GM23338 (cell line): ENCODE results near the gene RABEPK. TPM values are rescaled to one million over a fixed set of nuclear protein-coding genes. Genes with fewer than 3 reads are reported as not detected.
A peak's percentile ranks its signal among the peaks of the same experiment; 100 is the strongest.

ENCODE experiments used
- ATAC-seq: fragments of 200-7000 bp; cut with Tn5 transposase; 3 replicates; pipeline ENCODE4 v1.9.1; 2020
- DNase-seq: peaks from one replicate; pipeline ENCODE4 v3.0.0-alpha.2; 2015; ENCODE audit warnings: low spot score
- H2AFZ ChIP-seq: fragments of 200-600 bp; sonication (generic); 2 replicates; pipeline ENCODE4 v1.8.0; 2016; ENCODE audit warnings: antibody characterized with exemption, mild to moderate bottlenecking, moderate library complexity
- H3F3A ChIP-seq: fragments of 200-600 bp; sonication (generic); replicated peaks from 2 replicates; pipeline ENCODE4 v1.8.0; 2017; ENCODE audit warnings: antibody characterized with exemption, mixed run types, low read depth
- H3K27ac ChIP-seq: fragments of 200-600 bp; sonication (generic); 2 replicates; pipeline ENCODE4 v1.6.1; 2016; ENCODE audit warnings: low read depth
- H3K27me3 ChIP-seq: fragments of 200-600 bp; sonication (generic); 2 replicates; pipeline ENCODE4 v1.8.0; 2016; ENCODE audit warnings: mild to moderate bottlenecking, mixed run types, moderate library complexity; ENCODE audit not compliant: insufficient read depth
- H3K36me3 ChIP-seq: fragments of 200-600 bp; sonication (generic); 2 replicates; pipeline ENCODE4 v1.8.0; 2016; ENCODE audit warnings: mild to moderate bottlenecking; ENCODE audit not compliant: insufficient read depth
- H3K4me1 ChIP-seq: fragments of 200-600 bp; sonication (generic); 2 replicates; pipeline ENCODE4 v1.8.0; 2016; ENCODE audit warnings: mild to moderate bottlenecking, moderate library complexity; ENCODE audit not compliant: insufficient read depth
- H3K4me2 ChIP-seq: fragments of 200-600 bp; sonication (generic); 2 replicates; pipeline ENCODE4 v1.7.1; 2017; ENCODE audit warnings: mixed run types
- H3K4me3 ChIP-seq: fragments of 200-600 bp; sonication (generic); 2 replicates; pipeline ENCODE4 v1.6.1; 2016; ENCODE audit warnings: mixed run types
- H3K79me2 ChIP-seq: fragments of 200-600 bp; sonication (generic); replicated peaks from 2 replicates; pipeline ENCODE4 v1.8.0; 2017; ENCODE audit warnings: mild to moderate bottlenecking; ENCODE audit not compliant: insufficient read depth
- H3K9me2 ChIP-seq: fragments of 200-600 bp; sonication (generic); 2 replicates; pipeline ENCODE4 v1.8.0; 2017; ENCODE audit not compliant: insufficient read depth
- H4K20me1 ChIP-seq: fragments of 200-600 bp; sonication (generic); replicated peaks from 2 replicates; pipeline ENCODE4 v1.8.0; 2017; ENCODE audit warnings: mild to moderate bottlenecking; ENCODE audit not compliant: insufficient read depth
- H3K27ac Mint-ChIP-seq: 2 replicates; pipeline ENCODE4 v1.8.0; 2020; ENCODE audit warnings: inconsistent platforms, mild to moderate bottlenecking, moderate library complexity, mixed read lengths
- H3K27me3 Mint-ChIP-seq: 3 replicates; pipeline ENCODE4 v1.8.0; 2022; ENCODE audit warnings: low read depth, mild to moderate bottlenecking, moderate library complexity, mixed read lengths, inconsistent platforms; ENCODE audit not compliant: insufficient read depth, poor library complexity
- H3K36me3 Mint-ChIP-seq: 3 replicates; pipeline ENCODE4 v1.8.0; 2021; ENCODE audit warnings: low read depth, mild to moderate bottlenecking, inconsistent platforms, moderate library complexity, mixed read lengths
- H3K4me1 Mint-ChIP-seq: 3 replicates; pipeline ENCODE4 v1.8.0; 2020; ENCODE audit warnings: mild to moderate bottlenecking, inconsistent platforms, mixed read lengths
- H3K4me3 Mint-ChIP-seq: 3 replicates; pipeline ENCODE4 v1.8.0; 2021; ENCODE audit warnings: moderate library complexity, mild to moderate bottlenecking, inconsistent platforms, mixed read lengths
- H3K9me3 Mint-ChIP-seq: 3 replicates; pipeline ENCODE4 v1.8.0; 2020; ENCODE audit warnings: moderate library complexity, mild to moderate bottlenecking, inconsistent platforms, mixed read lengths
- CTCF ChIP-seq, 2 experiments: fragments of 200-600 bp in 1 of 2; sonication (generic) in 1 of 2; conservative IDR thresholded peaks; 2 replicates each; pipeline versions ENCODE4 v1.5.1 to v1.6.1; 2016 to 2017; ENCODE audit warnings: antibody characterized with exemption in 2 of 2, low read depth in 2 of 2, mild to moderate bottlenecking in 2 of 2, moderate library complexity in 1 of 2
- EZH2 ChIP-seq: fragments of 200-600 bp; sonication (generic); IDR thresholded peaks from one replicate; pipeline ENCODE4 v1.8.0; 2017; ENCODE audit warnings: antibody characterized with exemption, mild to moderate bottlenecking, low read depth; ENCODE audit not compliant: unreplicated experiment
- JUNB ChIP-seq: IDR thresholded peaks from one replicate; pipeline ENCODE4 v1.6.1; 2016; ENCODE audit warnings: antibody characterized with exemption; ENCODE audit not compliant: unreplicated experiment
- REST ChIP-seq: IDR thresholded peaks from one replicate; pipeline ENCODE4 v1.6.1; 2018; ENCODE audit warnings: antibody characterized with exemption; ENCODE audit not compliant: unreplicated experiment
- STAT1 ChIP-seq: IDR thresholded peaks from one replicate; pipeline ENCODE4 v1.6.1; 2016; ENCODE audit warnings: antibody characterized with exemption; ENCODE audit not compliant: unreplicated experiment
- polyA plus RNA-seq: library from polyadenylated mRNA; unstranded; fragments of >200 nt; fragmentation: Nextera tagmentation; extraction: Ambion mirVana; gene quantifications from 2 replicates; pipeline ENCODE4 v1.2.1, GENCODE V29; 2016
- total RNA-seq: library from RNA; depleted of rRNA; stranded (reverse); fragments of >200 nt; shearing (Covaris generic); gene quantifications from 2 replicates; pipeline ENCODE4 v1.2.3, GENCODE V29; 2014

The RABEPK gene
- total and polyA plus RNA-seq, 2 experiments from 2014 or later = 25.8 to 32.7 TPM

GRCh38 chr9:125166762-125167161, 33.6 kb upstream of the RABEPK start:
- H3K4me1 ChIP-seq = no peaks in the 10 kb centered on the region
- no peaks in the 10 kb centered on the region for H3F3A ChIP-seq
- H3K79me2 ChIP-seq = peaks cover 20% of the 10 kb centered on the region
- H3K36me3 Mint-ChIP-seq = peaks cover 16% of the 10 kb centered on the region
- H3K4me3 Mint-ChIP-seq = no peak overlapping the region
- H3K27ac Mint-ChIP-seq = no peak overlapping the region
- H3K27me3 ChIP-seq = no peaks in the 10 kb centered on the region
- DNase-seq (no peak), ATAC-seq (no peak)
- H2AFZ ChIP-seq = no peak overlapping the region
- no peaks in the 10 kb centered on the region for H3K27me3 Mint-ChIP-seq
- H3K27ac ChIP-seq = no peak overlapping the region
- no peak overlapping the region for H3K4me3 ChIP-seq
- no peaks in the 10 kb centered on the region for H3K9me2 ChIP-seq
- no peaks in the 10 kb centered on the region for H3K4me1 Mint-ChIP-seq
- no peaks in the 10 kb centered on the region for H3K9me3 Mint-ChIP-seq
- peaks cover 14% of the 10 kb centered on the region for H4K20me1 ChIP-seq
- H3K4me2 ChIP-seq = no peak overlapping the region
- TF ChIP-seq CTCF (conservative IDR thresholded peaks at IDR 0.05; ENCODE audit: low read depth in 2 of 2) = no peak
- TF ChIP-seq STAT1 = no peak
- H3K36me3 ChIP-seq = peaks cover 8% of the 10 kb centered on the region; the same call in 1 of the 2 replicates

GRCh38 chr9:125169895-125170294, 30.4 kb upstream of the RABEPK start:
- no peak for ATAC-seq
- TF ChIP-seq REST (no peak), CTCF (conservative IDR thresholded peaks at IDR 0.05; ENCODE audit: low read depth in 2 of 2) (no peak), JUNB (no peak), STAT1 (no peak), EZH2 (no peak)

More at GRCh38 chr9:125169895-125170294, 30.4 kb upstream of the RABEPK start:
- H4K20me1 ChIP-seq = peaks cover 19% of the 10 kb centered on the region
- peaks cover 8% of the 10 kb centered on the region; the same call in 1 of the 2 replicates for H3K36me3 ChIP-seq
- no peaks in the 10 kb centered on the region for H3K4me1 ChIP-seq
- no peaks in the 10 kb centered on the region for H3K9me2 ChIP-seq
- no peaks in the 10 kb centered on the region for H3K9me3 Mint-ChIP-seq
- peaks cover 16% of the 10 kb centered on the region for H3K36me3 Mint-ChIP-seq
- no peak overlapping the region for H3K4me3 Mint-ChIP-seq
- H3K27me3 Mint-ChIP-seq = no peaks in the 10 kb centered on the region
- no peak overlapping the region for H3K27ac Mint-ChIP-seq
- H3F3A ChIP-seq = no peaks in the 10 kb centered on the region
- H3K79me2 ChIP-seq = peaks cover 48% of the 10 kb centered on the region
- DNase-seq = no peak
- no peak overlapping the region for H3K4me3 ChIP-seq
- H3K4me2 ChIP-seq = no peak overlapping the region
- no peaks in the 10 kb centered on the region for H3K4me1 Mint-ChIP-seq
- H3K27me3 ChIP-seq = no peaks in the 10 kb centered on the region
- no peak overlapping the region for H2AFZ ChIP-seq
- peak overlapping the region; percentile 10; the same call in 1 of the 2 replicates for H3K27ac ChIP-seq
